Spleen (tissue), 7 donors: ENCODE results near the gene RBM38.

Experiments
- POLR2A ChIP-seq, 3 donors: fragments of 450-650 bp; IDR thresholded peaks; one replicate each; pipeline ENCODE4 v1.5.1; 2017; ENCODE audit warnings: antibody characterized with exemption in 3 of 3, mild to moderate bottlenecking in 1 of 3
- TF ChIP-seq, protein P1 (sequence below), 11 experiments: fragments of 200-600 bp in 7 of 11; fragments of 450-650 bp in 4 of 11; sonication (generic) in 4 of 11; IDR thresholded peaks in 8 of 11; conservative IDR thresholded peaks in 3 of 11; 1 replicate in 7 of 11; 2 replicates in 4 of 11; pipeline versions ENCODE4 v1.4.0 to v1.8.0; 2016 to 2021; ENCODE audit warnings: antibody characterized with exemption in 11 of 11, inconsistent platforms in 4 of 11, mild to moderate bottlenecking in 1 of 11
- donor health status: DM: no; HTN: no; CAD: no; lungs with moderate emphysema.
- donor health status: DM: no; HTN: no; CAD: no.
- donor health status: DM: no; HTN: no; CAD: no.

DNA sequence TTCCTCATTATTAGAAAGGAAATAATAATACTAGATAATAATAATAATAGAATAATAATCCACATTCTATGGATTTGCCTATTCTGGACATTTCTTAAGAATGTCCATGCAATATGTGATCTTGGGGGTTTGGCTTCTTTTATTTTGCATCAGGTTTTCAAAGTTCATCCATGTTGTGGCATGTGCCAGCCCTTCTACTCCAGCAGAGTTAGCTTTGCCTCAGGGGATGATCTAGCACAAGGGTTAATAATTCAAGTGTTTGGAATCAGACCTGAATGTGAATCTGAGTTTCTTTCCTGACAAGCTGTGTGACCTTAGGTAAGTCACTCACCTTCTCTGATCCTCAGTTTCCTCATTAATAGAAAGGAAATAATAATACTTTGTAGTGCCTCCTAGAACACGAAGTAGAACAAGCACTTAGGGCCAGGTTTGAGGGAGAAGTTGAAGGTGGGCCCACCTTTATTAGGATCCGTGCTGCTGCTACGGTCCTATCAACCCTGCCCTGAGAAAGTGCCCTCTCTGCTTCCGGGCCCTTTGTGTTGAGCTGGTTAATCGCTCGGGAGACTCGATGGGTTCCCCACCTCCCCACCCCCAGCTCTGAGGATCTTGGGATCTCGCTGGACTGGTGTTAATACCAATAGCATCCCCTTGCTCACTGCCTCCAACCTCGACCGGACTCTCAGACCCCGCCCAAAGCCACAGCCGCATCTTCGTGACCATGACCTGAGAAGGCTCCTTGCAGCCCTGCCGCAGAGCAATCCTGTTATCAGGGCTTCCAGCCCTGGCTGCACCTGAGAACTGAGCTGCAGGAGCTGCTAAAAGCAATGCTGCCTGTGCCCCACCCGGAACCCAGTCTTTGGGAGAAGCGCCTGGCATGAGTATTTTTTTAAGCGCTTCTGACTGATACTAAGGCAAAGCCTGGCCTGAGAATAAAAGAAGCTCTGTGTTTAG lies 26.9 kb downstream of the RBM38 start:
- TF ChIP-seq, protein P1, sequence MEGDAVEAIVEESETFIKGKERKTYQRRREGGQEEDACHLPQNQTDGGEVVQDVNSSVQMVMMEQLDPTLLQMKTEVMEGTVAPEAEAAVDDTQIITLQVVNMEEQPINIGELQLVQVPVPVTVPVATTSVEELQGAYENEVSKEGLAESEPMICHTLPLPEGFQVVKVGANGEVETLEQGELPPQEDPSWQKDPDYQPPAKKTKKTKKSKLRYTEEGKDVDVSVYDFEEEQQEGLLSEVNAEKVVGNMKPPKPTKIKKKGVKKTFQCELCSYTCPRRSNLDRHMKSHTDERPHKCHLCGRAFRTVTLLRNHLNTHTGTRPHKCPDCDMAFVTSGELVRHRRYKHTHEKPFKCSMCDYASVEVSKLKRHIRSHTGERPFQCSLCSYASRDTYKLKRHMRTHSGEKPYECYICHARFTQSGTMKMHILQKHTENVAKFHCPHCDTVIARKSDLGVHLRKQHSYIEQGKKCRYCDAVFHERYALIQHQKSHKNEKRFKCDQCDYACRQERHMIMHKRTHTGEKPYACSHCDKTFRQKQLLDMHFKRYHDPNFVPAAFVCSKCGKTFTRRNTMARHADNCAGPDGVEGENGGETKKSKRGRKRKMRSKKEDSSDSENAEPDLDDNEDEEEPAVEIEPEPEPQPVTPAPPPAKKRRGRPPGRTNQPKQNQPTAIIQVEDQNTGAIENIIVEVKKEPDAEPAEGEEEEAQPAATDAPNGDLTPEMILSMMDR (IDR thresholded peaks at IDR 0.05 in 8 of 11, conservative IDR thresholded peaks at IDR 0.05 in 3 of 11), result no peak
- no peak for TF ChIP-seq POLR2A (IDR thresholded peaks at IDR 0.05)
